ENCODE data around the gene TMEM121. TPM values are rescaled to one million over a fixed set of nuclear protein-coding genes. Genes with fewer than 3 reads are reported as not detected.

Gene TMEM121
- total and polyA plus RNA-seq, 7 experiments from 2014 or later: 0.83 to 5.7 (median 3.7) TPM

- intact Hi-C loops (cut with micrococcal nuclease): no loop called here
- ChIA-PET POLR2A (no interaction called here), CTCF (no interaction called here)
- Histone ChIP-seq H3K27ac (ENCODE audit: low read depth, low read length) (no peak overlapping the region), H3K4me3 (ENCODE audit: low read length) (no peak overlapping the region), H3K4me1 (ENCODE audit: control insufficient read depth in 2 of 2, insufficient read depth in 2 of 2, low read length in 2 of 2) (peaks cover 3 to 10% of the 10 kb centered on the region in 2 donors), H3K27me3 (ENCODE audit: control insufficient read depth in 2 of 2, insufficient read depth in 2 of 2, low read length in 2 of 2) (no peaks in the 10 kb centered on the region), H3K9me3 (ENCODE audit: control insufficient read depth in 2 of 3, low read length in 3 of 3) (no peaks in the 10 kb centered on the region), H3K36me3 (ENCODE audit: control insufficient read depth in 2 of 3, insufficient read depth in 3 of 3, low read length in 3 of 3) (no peaks in the 10 kb centered on the region)
- no peak for DNase-seq
- Mint-ChIP-seq H3K36me3 (no peaks in the 10 kb centered on the region), H3K4me3 (peak overlapping the region in 1 of 10 donors; percentile 2), H3K27me3 (peaks cover 0 to 27% (median 4%) of the 10 kb centered on the region in 5 donors), H3K27ac (no peak overlapping the region), H3K4me1 (peaks cover under 1 to 17% (median 8%) of the 10 kb centered on the region in 7 donors), H3K9me3 (peaks cover 0 to under 1% (median 0%) of the 10 kb centered on the region in 11 donors)
- ATAC-seq: no peak
Observed at GRCh38 chr14:105533811-105534498, 7.6 kb downstream of the TMEM121 start.

GRCh38 chr14:105534586-105534985 is 8.2 kb downstream of the TMEM121 start:
- H3K36me3 ChIP-seq (ENCODE audit: control insufficient read depth in 2 of 3, insufficient read depth in 3 of 3, low read length in 3 of 3): no peaks in the 10 kb centered on the region
- no peaks in the 10 kb centered on the region for H3K36me3 Mint-ChIP-seq
- H3K4me3 Mint-ChIP-seq: no peak overlapping the region
- ATAC-seq (no peak), DNase-seq (no peak)
- intact Hi-C loops (cut with micrococcal nuclease): no loop called here
- no peak overlapping the region for H3K27ac ChIP-seq (ENCODE audit: low read depth, low read length)
- no peak overlapping the region for H3K27ac Mint-ChIP-seq
- no peaks in the 10 kb centered on the region for H3K9me3 Mint-ChIP-seq
- H3K9me3 ChIP-seq (ENCODE audit: control insufficient read depth in 2 of 3, low read length in 3 of 3): no peaks in the 10 kb centered on the region
- POLR2A ChIA-PET: no interaction called here
- H3K27me3 Mint-ChIP-seq: peaks cover 0 to 28% (median 2%) of the 10 kb centered on the region in 5 donors
- H3K4me1 ChIP-seq (ENCODE audit: control insufficient read depth in 2 of 2, insufficient read depth in 2 of 2, low read length in 2 of 2): peaks cover 0 to 6% of the 10 kb centered on the region in 2 donors
- peaks cover 0 to 14% (median 7%) of the 10 kb centered on the region in 7 donors for H3K4me1 Mint-ChIP-seq
- no peak overlapping the region for H3K4me3 ChIP-seq (ENCODE audit: low read length)
- CTCF ChIA-PET: no interaction called here
- no peaks in the 10 kb centered on the region for H3K27me3 ChIP-seq (ENCODE audit: control insufficient read depth in 2 of 2, insufficient read depth in 2 of 2, low read length in 2 of 2)

GRCh38 chr14:105536051-105536450 is 9.7 kb downstream of the TMEM121 start:
- DNase-seq: no peak
- POLR2A ChIA-PET: no interaction called here
- H3K27me3 ChIP-seq (ENCODE audit: control insufficient read depth in 2 of 2, insufficient read depth in 2 of 2, low read length in 2 of 2): no peaks in the 10 kb centered on the region
- H3K4me3 Mint-ChIP-seq: no peak overlapping the region
- H3K9me3 Mint-ChIP-seq: no peaks in the 10 kb centered on the region
- H3K27ac Mint-ChIP-seq: no peak overlapping the region
- H3K9me3 ChIP-seq (ENCODE audit: control insufficient read depth in 2 of 3, low read length in 3 of 3): no peaks in the 10 kb centered on the region
- no peaks in the 10 kb centered on the region for H3K36me3 ChIP-seq (ENCODE audit: control insufficient read depth in 2 of 3, insufficient read depth in 3 of 3, low read length in 3 of 3)
- H3K36me3 Mint-ChIP-seq: no peaks in the 10 kb centered on the region
- peaks cover 0 to 31% (median 0%) of the 10 kb centered on the region in 5 donors for H3K27me3 Mint-ChIP-seq
- CTCF ChIA-PET: no interaction called here
- ATAC-seq: no peak
- H3K4me1 Mint-ChIP-seq: peaks cover 0 to 6% (median 3%) of the 10 kb centered on the region in 7 donors
- intact Hi-C loops (cut with micrococcal nuclease): no loop called here
- no peak overlapping the region for H3K4me3 ChIP-seq (ENCODE audit: low read length)
- H3K4me1 ChIP-seq (ENCODE audit: control insufficient read depth in 2 of 2, insufficient read depth in 2 of 2, low read length in 2 of 2): peaks cover 0 to 6% of the 10 kb centered on the region in 2 donors
- no peak overlapping the region for H3K27ac ChIP-seq (ENCODE audit: low read depth, low read length)

GRCh38 chr14:105536691-105537579 is 10.6 kb downstream of the TMEM121 start:
- no peak overlapping the region for H3K27ac Mint-ChIP-seq
- H3K4me1 Mint-ChIP-seq: peaks cover 0 to 7% (median 3%) of the 10 kb centered on the region in 7 donors
- H3K27me3 Mint-ChIP-seq: peaks cover 0 to 40% (median 5%) of the 10 kb centered on the region in 5 donors
- no peak for DNase-seq
- Histone ChIP-seq H3K27me3 (ENCODE audit: control insufficient read depth in 2 of 2, insufficient read depth in 2 of 2, low read length in 2 of 2) (no peaks in the 10 kb centered on the region), H3K4me1 (ENCODE audit: control insufficient read depth in 2 of 2, insufficient read depth in 2 of 2, low read length in 2 of 2) (peaks cover 0 to 6% of the 10 kb centered on the region in 2 donors), H3K4me3 (ENCODE audit: low read length) (no peak overlapping the region), H3K36me3 (ENCODE audit: control insufficient read depth in 2 of 3, insufficient read depth in 3 of 3, low read length in 3 of 3) (no peaks in the 10 kb centered on the region), H3K27ac (ENCODE audit: low read depth, low read length) (no peak overlapping the region), H3K9me3 (ENCODE audit: control insufficient read depth in 2 of 3, low read length in 3 of 3) (no peaks in the 10 kb centered on the region)
- peaks cover 0 to 5% (median 0%) of the 10 kb centered on the region in 5 donors for H3K36me3 Mint-ChIP-seq
- peaks cover 0 to 1% (median 0%) of the 10 kb centered on the region in 11 donors for H3K9me3 Mint-ChIP-seq
- intact Hi-C loops (cut with micrococcal nuclease): no loop called here
- POLR2A ChIA-PET: no interaction called here
- CTCF ChIA-PET: interaction anchor here (0.9 to 1.2 kb wide), 2 partner anchors 166 to 175 kb away, joined by 3 read pairs; no protein-coding TSS in a partner anchor
- H3K4me3 Mint-ChIP-seq: no peak overlapping the region
- no peak for ATAC-seq

- DNase-seq (peak; percentile 36 to 80 (median 62)), ATAC-seq (peak; percentile 86)
- no peak overlapping the region for H3K27ac Mint-ChIP-seq
- no peak overlapping the region for H3K27ac ChIP-seq (ENCODE audit: low read depth, low read length)
- no peaks in the 10 kb centered on the region for H3K9me3 ChIP-seq (ENCODE audit: control insufficient read depth in 2 of 3, low read length in 3 of 3)
- peaks cover 0 to 5% (median 0%) of the 10 kb centered on the region in 11 donors for H3K9me3 Mint-ChIP-seq
- H3K4me1 Mint-ChIP-seq: peaks cover 0 to 6% (median 1%) of the 10 kb centered on the region in 7 donors
- H3K4me1 ChIP-seq (ENCODE audit: control insufficient read depth in 2 of 2, insufficient read depth in 2 of 2, low read length in 2 of 2): peaks cover 0 to 6% of the 10 kb centered on the region in 2 donors
- peak overlapping the region in 1 of 10 donors; percentile 45 for H3K4me3 Mint-ChIP-seq
- H3K27me3 ChIP-seq (ENCODE audit: control insufficient read depth in 2 of 2, insufficient read depth in 2 of 2, low read length in 2 of 2): no peaks in the 10 kb centered on the region
- no peak overlapping the region for H3K4me3 ChIP-seq (ENCODE audit: low read length)
- H3K27me3 Mint-ChIP-seq: peaks cover 0 to 41% (median 9%) of the 10 kb centered on the region in 5 donors
- intact Hi-C loops (cut with micrococcal nuclease): no loop called here
- POLR2A ChIA-PET: no interaction called here
- H3K36me3 ChIP-seq (ENCODE audit: control insufficient read depth in 2 of 3, insufficient read depth in 3 of 3, low read length in 3 of 3): no peaks in the 10 kb centered on the region
- CTCF ChIA-PET: interaction anchor here (0.7 to 1.2 kb wide), 3 partner anchors 167 to 414 kb away, joined by 3 read pairs; no protein-coding TSS in a partner anchor
- peaks cover 0 to 5% (median 0%) of the 10 kb centered on the region in 5 donors for H3K36me3 Mint-ChIP-seq
Observed at GRCh38 chr14:105537580-105538474, 11.4 kb downstream of the TMEM121 start.

GRCh38 chr14:105538481-105539049 is 12.2 kb downstream of the TMEM121 start:
- peaks cover 0 to 11% (median 3%) of the 10 kb centered on the region in 11 donors for H3K9me3 Mint-ChIP-seq
- H3K27ac ChIP-seq (ENCODE audit: low read depth, low read length): no peak overlapping the region
- intact Hi-C loops (cut with micrococcal nuclease): no loop called here
- no peaks in the 10 kb centered on the region for H3K27me3 ChIP-seq (ENCODE audit: control insufficient read depth in 2 of 2, insufficient read depth in 2 of 2, low read length in 2 of 2)
- ATAC-seq (no peak), DNase-seq (no peak)
- no peaks in the 10 kb centered on the region for H3K36me3 ChIP-seq (ENCODE audit: control insufficient read depth in 2 of 3, insufficient read depth in 3 of 3, low read length in 3 of 3)
- peaks cover 0 to 48% (median 12%) of the 10 kb centered on the region in 5 donors for H3K27me3 Mint-ChIP-seq
- CTCF ChIA-PET: interaction anchor here (0.7 to 1.2 kb wide), 2 partner anchors 168 to 413 kb away, joined by 3 read pairs; no protein-coding TSS in a partner anchor
- no peaks in the 10 kb centered on the region for H3K9me3 ChIP-seq (ENCODE audit: control insufficient read depth in 2 of 3, low read length in 3 of 3)
- no peak overlapping the region for H3K4me3 ChIP-seq (ENCODE audit: low read length)
- POLR2A ChIA-PET: no interaction called here
- peaks cover 0 to 6% of the 10 kb centered on the region in 2 donors for H3K4me1 ChIP-seq (ENCODE audit: control insufficient read depth in 2 of 2, insufficient read depth in 2 of 2, low read length in 2 of 2)
- peaks cover 0 to 7% (median 0%) of the 10 kb centered on the region in 7 donors for H3K4me1 Mint-ChIP-seq
- H3K27ac Mint-ChIP-seq: peak overlapping the region in 1 of 9 donors; percentile 31
- no peak overlapping the region for H3K4me3 Mint-ChIP-seq
- H3K36me3 Mint-ChIP-seq: peaks cover 0 to 5% (median 0%) of the 10 kb centered on the region in 5 donors

Measured in naive thymus-derived CD4-positive, alpha-beta T cell (primary cell).